ENCODE results near the gene LRRC1.

The LRRC1 gene

GRCh38 chr6:53801022-53801421, 6.2 kb downstream of the LRRC1 start:
- TF ChIP-seq GATA3 (IDR thresholded peaks at IDR 0.05; ENCODE audit: low read depth, low read length) = no peak
- TF ChIP-seq GATA2 (IDR thresholded peaks at IDR 0.05; ENCODE audit: low read depth, low read length) = no peak

DNA sequence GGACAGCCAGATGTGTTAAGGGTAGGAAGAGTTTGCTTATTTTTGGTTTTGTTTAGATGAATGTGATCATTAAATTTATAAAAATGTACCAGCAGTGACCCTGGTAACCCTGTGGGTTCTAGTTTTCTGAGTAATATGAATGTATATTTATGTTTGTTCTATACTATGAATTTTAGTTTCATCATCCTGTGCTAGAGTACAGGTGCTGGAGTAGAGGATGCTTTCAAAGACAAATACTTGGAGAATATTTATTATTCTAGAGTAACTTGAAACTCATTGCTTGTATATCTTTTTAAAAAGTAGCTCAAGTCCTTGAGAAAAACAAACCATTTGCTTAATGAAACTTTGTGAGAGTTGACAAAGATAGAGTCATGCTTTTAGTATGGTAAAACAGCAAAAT, 7.8 kb downstream of the LRRC1 start:
- TF ChIP-seq GATA2 (IDR thresholded peaks at IDR 0.05; ENCODE audit: low read depth, low read length) (no peak), GATA3 (IDR thresholded peaks at IDR 0.05; ENCODE audit: low read depth, low read length) (no peak)

- TF ChIP-seq GATA3 (IDR thresholded peaks at IDR 0.05; ENCODE audit: low read depth, low read length) (no peak), GATA2 (IDR thresholded peaks at IDR 0.05; ENCODE audit: low read depth, low read length) (no peak)
Measured at GRCh38 chr6:53803081-53803860, 8.5 kb downstream of the LRRC1 start.

DNA sequence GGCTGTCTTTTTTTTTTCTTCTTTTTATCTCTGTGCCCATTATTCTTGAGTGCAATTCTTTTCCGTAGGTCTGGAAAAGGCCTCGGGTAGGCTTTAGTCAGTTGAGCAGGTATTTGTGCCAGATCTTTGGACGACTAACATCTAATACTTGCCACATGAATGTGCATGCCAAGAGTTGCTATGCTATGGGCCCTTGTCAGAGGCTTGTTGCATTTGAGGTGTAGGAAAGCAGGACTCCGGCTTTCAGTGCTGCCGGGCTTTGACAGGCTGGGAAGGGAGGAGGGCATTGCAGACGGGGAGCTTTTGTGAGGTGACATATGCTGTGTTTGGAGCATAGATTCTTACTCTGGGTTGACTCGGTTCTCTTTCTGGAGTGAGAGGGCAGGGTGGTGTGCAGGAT, 10.2 kb downstream of the LRRC1 start:
- TF ChIP-seq GATA3 (IDR thresholded peaks at IDR 0.05; ENCODE audit: low read depth, low read length) (no peak), GATA2 (IDR thresholded peaks at IDR 0.05; ENCODE audit: low read depth, low read length) (no peak)

DNA sequence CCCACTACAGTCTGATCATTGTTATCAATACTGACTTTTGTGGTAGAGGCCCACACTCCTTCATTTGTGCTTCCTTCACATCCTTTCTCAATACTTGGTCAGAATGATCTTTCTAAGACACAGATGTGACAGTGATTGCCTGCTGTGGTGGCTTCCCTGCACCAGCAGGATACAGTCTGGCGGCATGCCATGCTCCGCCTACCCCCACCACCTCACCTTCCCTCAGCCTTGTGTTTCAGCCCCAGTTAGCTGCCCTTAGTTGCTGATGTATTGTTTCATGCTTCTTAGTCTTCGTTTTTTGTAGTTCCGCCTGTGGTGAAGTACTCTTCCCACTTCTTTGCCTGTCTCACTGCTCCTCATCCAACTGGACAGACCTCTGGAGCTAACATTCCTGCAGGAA, 10.9 kb downstream of the LRRC1 start:
- no peak for TF ChIP-seq GATA3 (IDR thresholded peaks at IDR 0.05; ENCODE audit: low read depth, low read length)
- no peak for TF ChIP-seq GATA2 (IDR thresholded peaks at IDR 0.05; ENCODE audit: low read depth, low read length)

- TF ChIP-seq GATA2 (IDR thresholded peaks at IDR 0.05; ENCODE audit: low read depth, low read length) = no peak
- TF ChIP-seq GATA3 (IDR thresholded peaks at IDR 0.05; ENCODE audit: low read depth, low read length) = no peak
Measured at GRCh38 chr6:53808302-53808881, 13.6 kb downstream of the LRRC1 start.

DNA sequence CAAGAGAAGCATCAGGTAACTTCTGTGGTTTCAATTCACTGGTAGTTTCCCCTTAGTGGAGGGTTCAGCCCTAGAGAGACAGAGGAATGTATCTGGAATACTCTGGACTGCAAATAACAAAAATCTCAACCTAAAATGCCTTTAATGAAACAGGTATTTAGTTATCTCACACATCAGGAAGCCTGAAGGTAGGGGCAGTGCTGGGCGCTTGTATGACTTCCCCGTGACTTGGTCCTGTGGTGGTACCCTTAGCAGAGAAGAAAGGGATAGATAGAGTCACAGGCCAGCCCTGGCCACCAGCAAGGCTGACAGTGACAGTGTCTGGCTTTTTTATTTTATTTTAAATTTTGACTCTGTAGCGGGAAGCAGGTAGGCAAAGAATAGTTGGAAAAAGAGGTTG, 14.9 kb downstream of the LRRC1 start:
- TF ChIP-seq GATA2 (IDR thresholded peaks at IDR 0.05; ENCODE audit: low read depth, low read length) (no peak), GATA3 (IDR thresholded peaks at IDR 0.05; ENCODE audit: low read depth, low read length) (no peak)

DNA sequence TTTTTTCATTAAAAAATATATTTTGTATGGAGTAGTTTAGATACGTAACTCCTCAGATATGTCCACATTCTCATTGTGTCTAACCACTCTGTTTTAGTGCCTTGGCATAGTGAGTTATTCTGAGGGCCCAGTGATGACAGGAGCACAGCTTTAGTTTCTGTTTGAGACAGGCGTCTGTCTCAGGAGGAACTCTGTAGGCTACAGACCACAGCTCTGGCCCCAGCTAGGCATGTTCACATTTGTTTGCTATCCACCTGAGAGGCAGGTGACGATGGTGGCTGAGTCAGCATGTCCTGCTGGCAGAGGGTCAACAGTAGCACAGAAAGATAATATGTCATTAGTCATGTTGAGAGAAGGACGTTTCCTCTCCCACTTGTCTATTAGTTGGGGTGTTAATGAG, 16.3 kb downstream of the LRRC1 start:
- TF ChIP-seq GATA3 (IDR thresholded peaks at IDR 0.05; ENCODE audit: low read depth, low read length) = no peak
- no peak for TF ChIP-seq GATA2 (IDR thresholded peaks at IDR 0.05; ENCODE audit: low read depth, low read length)

GRCh38 chr6:53811746-53812145, 16.9 kb downstream of the LRRC1 start:
- TF ChIP-seq GATA3 (IDR thresholded peaks at IDR 0.05; ENCODE audit: low read depth, low read length) (no peak), GATA2 (IDR thresholded peaks at IDR 0.05; ENCODE audit: low read depth, low read length) (no peak)

- TF ChIP-seq GATA3 (IDR thresholded peaks at IDR 0.05; ENCODE audit: low read depth, low read length) (no peak), GATA2 (IDR thresholded peaks at IDR 0.05; ENCODE audit: low read depth, low read length) (no peak)
Measured at GRCh38 chr6:53813096-53813495, 18.3 kb downstream of the LRRC1 start.

GRCh38 chr6:53813801-53814200, 19.0 kb downstream of the LRRC1 start:
- TF ChIP-seq GATA3 (IDR thresholded peaks at IDR 0.05; ENCODE audit: low read depth, low read length) (no peak), GATA2 (IDR thresholded peaks at IDR 0.05; ENCODE audit: low read depth, low read length) (no peak)

- TF ChIP-seq GATA2 (IDR thresholded peaks at IDR 0.05; ENCODE audit: low read depth, low read length) = no peak
- TF ChIP-seq GATA3 (IDR thresholded peaks at IDR 0.05; ENCODE audit: low read depth, low read length) = no peak
Measured at GRCh38 chr6:53814353-53814752, 19.5 kb downstream of the LRRC1 start.

DNA sequence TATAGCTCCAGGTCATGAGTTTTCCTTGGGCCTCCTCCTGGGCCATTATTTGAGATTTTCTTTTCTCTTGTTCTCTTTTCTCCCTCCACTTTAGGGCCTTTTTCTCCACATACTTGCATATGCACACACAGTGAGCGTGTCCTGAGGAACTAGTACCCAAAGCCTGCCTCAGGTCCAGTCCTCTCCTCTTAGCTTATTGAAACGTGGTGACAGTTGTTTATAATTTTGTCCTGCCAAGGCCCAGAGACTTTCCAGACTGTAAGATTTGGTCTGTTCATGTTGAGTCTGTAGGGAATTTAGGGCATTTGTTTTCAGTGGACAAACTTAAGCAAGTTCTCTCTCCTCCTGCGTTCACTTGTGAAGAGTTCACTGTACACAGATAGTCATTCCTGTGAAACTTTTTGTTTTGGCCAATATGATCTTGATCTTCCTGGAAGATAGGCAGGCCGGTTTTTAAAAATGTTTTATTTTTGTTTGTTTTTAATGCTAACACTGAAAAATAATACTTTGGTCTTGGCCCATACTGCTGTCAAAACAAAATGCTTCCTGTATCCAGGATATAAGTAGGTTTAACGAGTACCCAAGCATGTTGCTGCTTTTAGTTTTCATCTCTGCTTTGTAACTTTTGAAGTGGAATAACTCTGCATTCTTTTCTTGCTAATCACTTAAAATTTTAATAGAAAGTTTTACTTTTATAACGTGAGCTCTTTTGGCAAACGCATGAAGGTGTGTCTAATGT, 20.7 kb downstream of the LRRC1 start:
- no peak for TF ChIP-seq GATA3 (IDR thresholded peaks at IDR 0.05; ENCODE audit: low read depth, low read length)
- no peak for TF ChIP-seq GATA2 (IDR thresholded peaks at IDR 0.05; ENCODE audit: low read depth, low read length)

GRCh38 chr6:53818858-53819609, 24.2 kb downstream of the LRRC1 start:
- no peak for TF ChIP-seq GATA2 (IDR thresholded peaks at IDR 0.05; ENCODE audit: low read depth, low read length)
- TF ChIP-seq GATA3 (IDR thresholded peaks at IDR 0.05; ENCODE audit: low read depth, low read length) = no peak
